HCT116 (cell line): ENCODE measurements around the gene CD33.

ENCODE experiments used
- ATF3 ChIP-seq: IDR thresholded peaks from 2 replicates; pipeline ENCODE4 v1.6.1; 2012
- CTCF ChIP-seq, 3 experiments: fragments of 200-600 bp in 1 of 3; sonication (generic) in 1 of 3; IDR thresholded peaks in 2 of 3; conservative IDR thresholded peaks in 1 of 3; 2 replicates each; pipeline ENCODE4 v1.5.1; 2012 to 2017; ENCODE audit warnings: low read depth in 2 of 3, low read length in 2 of 3, antibody characterized with exemption in 1 of 3, borderline replicate concordance in 1 of 3, control low read depth in 1 of 3, mild to moderate bottlenecking in 1 of 3, mixed read lengths in 1 of 3, mixed run types in 1 of 3, moderate library complexity in 1 of 3; ENCODE audit not compliant: insufficient read depth in 1 of 3
- EZH2 ChIP-seq: fragments of 200-600 bp; sonication (generic); IDR thresholded peaks from 2 replicates; pipeline ENCODE4 v1.6.1; 2017; ENCODE audit warnings: antibody characterized with exemption, mixed run types
- FOSL1 ChIP-seq: IDR thresholded peaks from 2 replicates; pipeline ENCODE4 v1.6.1; 2012; ENCODE audit warnings: low read depth
- MAX ChIP-seq: IDR thresholded peaks from 2 replicates; pipeline ENCODE4 v1.6.1; 2012
- POLR2A ChIP-seq: IDR thresholded peaks from 2 replicates; pipeline ENCODE4 v1.7.0; 2011; ENCODE audit warnings: borderline replicate concordance; ENCODE audit not compliant: insufficient read depth, insufficient read length; ENCODE audit errors: extremely low read depth
- POLR2AphosphoS5 ChIP-seq: IDR thresholded peaks from 2 replicates; pipeline ENCODE4 v1.6.1; 2011; ENCODE audit warnings: mild to moderate bottlenecking, low read depth, low read length, moderate library complexity
- RAD21 ChIP-seq: IDR thresholded peaks from 2 replicates; pipeline ENCODE4 v1.6.1; 2012; ENCODE audit warnings: low read depth, mild to moderate bottlenecking
- ZBTB33 ChIP-seq: IDR thresholded peaks from 2 replicates; pipeline ENCODE4 v1.6.1; 2011; ENCODE audit warnings: mild to moderate bottlenecking, low read length, moderate library complexity; ENCODE audit not compliant: insufficient replicate concordance; ENCODE audit errors: extremely low read depth
- ZFX ChIP-seq: fragments of 450-650 bp; IDR thresholded peaks from 2 replicates; pipeline ENCODE4 v1.6.1; 2017
- ZNF274 ChIP-seq: fragments of 200-500 bp; sonication (Bioruptor generic); IDR thresholded peaks from 2 replicates; pipeline ENCODE4 v1.6.1; 2014; ENCODE audit warnings: mild to moderate bottlenecking, low read depth, low read length, inconsistent platforms

- TF ChIP-seq CTCF (IDR thresholded peaks at IDR 0.05 in 2 of 3, conservative IDR thresholded peaks at IDR 0.05 in 1 of 3; ENCODE audit: borderline replicate concordance in 1 of 3, insufficient read depth in 1 of 3, low read depth in 2 of 3, low read length in 2 of 3) = no peak
- no peak for TF ChIP-seq EZH2
- TF ChIP-seq ZNF274 = no peak
- TF ChIP-seq POLR2AphosphoS5 = no peak
- TF ChIP-seq FOSL1 = no peak
- TF ChIP-seq POLR2A = no peak
- no peak for TF ChIP-seq ATF3
- no peak for TF ChIP-seq RAD21
- TF ChIP-seq ZFX = no peak
- TF ChIP-seq ZBTB33 = no peak
- TF ChIP-seq MAX = no peak
These were observed 18.2 kb downstream of the CD33 start for GRCh38 chr19:51242881-51243630.
